Calu3 (cell line): ENCODE results near the gene CETN3. TPM values are rescaled to one million over a fixed set of nuclear protein-coding genes. Genes with fewer than 3 reads are reported as not detected.

Experiments
- BruUV-seq: library from RNA; stranded (reverse); fragments of 400-500 nt; replicated peaks from 2 replicates; lab custom pipeline; 2021; lab: Mats Ljungman, UMichigan
- CTCF ChIA-PET: fragments of 300-600 bp; sonication (Branson Sonifier 250); formaldehyde crosslinking; loops from one replicate; lab custom pipeline; 2022; ENCODE audit warnings: antibody characterized with exemption; lab: Charles Lee
- DNase-seq: peaks from one replicate; pipeline ENCODE4 v3.0.0; 2022
- H3K27ac Mint-ChIP-seq: one replicate; pipeline ENCODE4 v1.8.0; 2022; ENCODE audit warnings: mixed read lengths; ENCODE audit not compliant: unreplicated experiment
- H3K27me3 Mint-ChIP-seq: one replicate; pipeline ENCODE4 v1.8.0; 2022; ENCODE audit warnings: mixed read lengths; ENCODE audit not compliant: unreplicated experiment
- H3K36me3 Mint-ChIP-seq: one replicate; pipeline ENCODE4 v1.8.0; 2022; ENCODE audit warnings: mild to moderate bottlenecking, moderate library complexity, mixed read lengths; ENCODE audit not compliant: insufficient read depth, unreplicated experiment
- H3K4me1 Mint-ChIP-seq: one replicate; pipeline ENCODE4 v1.8.0; 2022; ENCODE audit warnings: mild to moderate bottlenecking, low read depth, mixed read lengths; ENCODE audit not compliant: unreplicated experiment
- H3K4me3 Mint-ChIP-seq: one replicate; pipeline ENCODE4 v1.8.0; 2022; ENCODE audit warnings: mild to moderate bottlenecking, low read depth, moderate library complexity, mixed read lengths; ENCODE audit not compliant: unreplicated experiment
- H3K9me3 Mint-ChIP-seq: one replicate; pipeline ENCODE4 v1.8.0; 2022; ENCODE audit warnings: low read depth, mixed read lengths; ENCODE audit not compliant: unreplicated experiment
- intact Hi-C: fragments of 100-400 bp; cut with micrococcal nuclease; formaldehyde crosslinking; loops from one replicate; pipeline ENCODE4 v1.10.0; 2022; ENCODE audit not compliant: unreplicated experiment
- total RNA-seq: library from RNA; stranded (reverse); gene quantifications from 2 replicates; pipeline ENCODE4 v1.2.3, GENCODE V29; 2022
- TF ChIP-seq, protein P1 (sequence below): fragments of 200-600 bp; IDR thresholded peaks from one replicate; pipeline ENCODE4 v1.8.0; 2022; ENCODE audit warnings: antibody characterized with exemption; ENCODE audit not compliant: unreplicated experiment

The CETN3 gene
- total RNA-seq, 1 experiment from 2014 or later = 40.3 TPM

GRCh38 chr5:90390928-90391327 is 18.6 kb downstream of the CETN3 start:
- H3K4me3 Mint-ChIP-seq = no peak overlapping the region
- no peaks in the 10 kb centered on the region for H3K27me3 Mint-ChIP-seq
- no TSS peak for BruUV-seq
- CTCF ChIA-PET = interaction anchor here (0.6 kb wide), 1 partner anchor 17 kb away, joined by 5 read pairs; no protein-coding TSS in a partner anchor
- TF ChIP-seq, protein P1, sequence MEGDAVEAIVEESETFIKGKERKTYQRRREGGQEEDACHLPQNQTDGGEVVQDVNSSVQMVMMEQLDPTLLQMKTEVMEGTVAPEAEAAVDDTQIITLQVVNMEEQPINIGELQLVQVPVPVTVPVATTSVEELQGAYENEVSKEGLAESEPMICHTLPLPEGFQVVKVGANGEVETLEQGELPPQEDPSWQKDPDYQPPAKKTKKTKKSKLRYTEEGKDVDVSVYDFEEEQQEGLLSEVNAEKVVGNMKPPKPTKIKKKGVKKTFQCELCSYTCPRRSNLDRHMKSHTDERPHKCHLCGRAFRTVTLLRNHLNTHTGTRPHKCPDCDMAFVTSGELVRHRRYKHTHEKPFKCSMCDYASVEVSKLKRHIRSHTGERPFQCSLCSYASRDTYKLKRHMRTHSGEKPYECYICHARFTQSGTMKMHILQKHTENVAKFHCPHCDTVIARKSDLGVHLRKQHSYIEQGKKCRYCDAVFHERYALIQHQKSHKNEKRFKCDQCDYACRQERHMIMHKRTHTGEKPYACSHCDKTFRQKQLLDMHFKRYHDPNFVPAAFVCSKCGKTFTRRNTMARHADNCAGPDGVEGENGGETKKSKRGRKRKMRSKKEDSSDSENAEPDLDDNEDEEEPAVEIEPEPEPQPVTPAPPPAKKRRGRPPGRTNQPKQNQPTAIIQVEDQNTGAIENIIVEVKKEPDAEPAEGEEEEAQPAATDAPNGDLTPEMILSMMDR = no peak
- H3K36me3 Mint-ChIP-seq = no peaks in the 10 kb centered on the region
- no peak overlapping the region for H3K27ac Mint-ChIP-seq
- intact Hi-C loops = loop anchor here (5.0 kb wide), 1 partner anchor 194 kb away; no protein-coding TSS in a partner anchor
- DNase-seq = no peak
- no peaks in the 10 kb centered on the region for H3K9me3 Mint-ChIP-seq
- peaks cover 11% of the 10 kb centered on the region for H3K4me1 Mint-ChIP-seq

DNA sequence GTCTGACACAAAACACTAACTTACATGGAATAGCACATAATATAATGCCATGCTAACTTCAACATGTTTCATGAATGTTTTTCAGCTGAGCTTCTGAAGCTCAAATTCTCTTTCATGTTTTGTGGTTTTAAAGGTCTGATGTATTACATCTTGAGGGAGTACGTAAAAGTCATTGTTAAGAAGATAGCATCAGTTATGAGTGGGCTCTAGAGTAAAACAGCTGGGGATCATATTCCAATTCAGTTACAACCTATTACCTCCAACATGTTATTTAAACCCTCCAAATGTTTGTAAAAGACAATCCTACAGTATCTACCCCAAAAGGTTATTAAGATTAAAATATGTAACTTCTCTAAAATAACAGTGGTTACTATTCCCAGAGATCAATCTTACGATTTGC is 19.2 kb downstream of the CETN3 start:
- no peaks in the 10 kb centered on the region for H3K9me3 Mint-ChIP-seq
- H3K4me3 Mint-ChIP-seq = no peak overlapping the region
- no TSS peak for BruUV-seq

GRCh38 chr5:90387508-90387907 is 22.0 kb downstream of the CETN3 start:
- Mint-ChIP-seq H3K9me3 (no peaks in the 10 kb centered on the region), H3K4me3 (no peak overlapping the region), H3K36me3 (no peaks in the 10 kb centered on the region), H3K27ac (no peak overlapping the region), H3K4me1 (peaks cover 11% of the 10 kb centered on the region), H3K27me3 (no peaks in the 10 kb centered on the region)
- DNase-seq = no peak
- CTCF ChIA-PET = no interaction called here
- intact Hi-C loops = loop anchor here (5.0 kb wide), 1 partner anchor 115 kb away; no protein-coding TSS in a partner anchor
- TF ChIP-seq, protein P1 = no peak
- no TSS peak for BruUV-seq

More for the DNA sequence above, 19.2 kb downstream of the CETN3 start:
- TF ChIP-seq, protein P1 = no peak
- intact Hi-C loops = loop anchor here (5.0 kb wide), 1 partner anchor 193 kb away; no protein-coding TSS in a partner anchor
- no peak overlapping the region for H3K27ac Mint-ChIP-seq
- H3K36me3 Mint-ChIP-seq = no peaks in the 10 kb centered on the region
- CTCF ChIA-PET = interaction anchor here (0.5 kb wide), 1 partner anchor 109 kb away, joined by 3 read pairs; no protein-coding TSS in a partner anchor
- no peak for DNase-seq
- H3K27me3 Mint-ChIP-seq = no peaks in the 10 kb centered on the region
- H3K4me1 Mint-ChIP-seq = peaks cover 11% of the 10 kb centered on the region

DNA sequence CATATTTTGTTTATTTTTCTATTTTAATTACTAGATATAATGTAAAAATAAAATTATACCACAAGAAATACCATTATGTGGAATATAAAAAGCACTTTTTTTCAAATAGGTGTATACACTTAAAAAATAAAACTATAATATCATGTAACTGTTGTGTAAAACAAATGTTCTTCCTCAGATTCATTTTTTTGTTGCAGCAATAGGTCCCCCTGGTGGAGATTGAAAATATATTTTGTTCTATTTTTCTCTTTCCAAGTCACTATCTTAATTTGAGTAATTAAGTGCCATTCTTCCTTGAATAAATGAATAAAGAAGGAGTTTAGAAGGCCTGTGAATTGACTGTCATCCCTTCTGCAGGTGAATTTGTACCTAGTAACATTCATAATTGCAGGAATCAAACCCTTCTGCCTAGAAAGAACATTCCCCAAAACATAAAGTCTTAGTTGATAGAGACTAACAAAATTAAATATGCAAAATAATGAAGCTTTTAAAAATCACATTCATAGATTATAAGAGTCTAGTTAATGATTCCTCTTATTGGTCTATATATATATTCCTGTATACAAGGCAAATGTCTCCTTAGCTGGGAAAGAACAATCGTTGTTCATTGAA is 23.4 kb downstream of the CETN3 start:
- Mint-ChIP-seq H3K4me3 (no peak overlapping the region), H3K27me3 (no peaks in the 10 kb centered on the region), H3K4me1 (peaks cover 10% of the 10 kb centered on the region), H3K9me3 (no peaks in the 10 kb centered on the region), H3K36me3 (no peaks in the 10 kb centered on the region), H3K27ac (no peak overlapping the region)
- intact Hi-C loops = loop anchor here (1.0 to 5.0 kb wide), 2 partner anchors 114 to 1657 kb away; no protein-coding TSS in a partner anchor
- TF ChIP-seq, protein P1 = peak; percentile 59
- DNase-seq = no peak
- BruUV-seq = no TSS peak
- CTCF ChIA-PET = no interaction called here
